Sciatic nerve (tissue), 2 donors: ENCODE results near the gene KDM4B. TPM values are rescaled to one million over a fixed set of nuclear protein-coding genes. Genes with fewer than 3 reads are reported as not detected.

Experiments
- ATAC-seq: fragments of 200-7000 bp; cut with Tn5 transposase; one replicate; pipeline ENCODE4 v1.9.1; 2020; ENCODE audit warnings: mild to moderate bottlenecking, moderate library complexity
- DNase-seq: peaks from one replicate; pipeline ENCODE4 v3.0.0-alpha.2; 2020; ENCODE audit warnings: low spot score
- intact Hi-C: fragments of 100-400 bp; cut with DNase I; formaldehyde crosslinking; loops from one replicate; pipeline ENCODE4 v1.14.2; 2022
- total RNA-seq: library from RNA; stranded (reverse); fragmentation: NEBNext Ultra II Directional; extraction: Animal tissue kit (Norgen Biotek cat#: 25700); gene quantifications from one replicate; pipeline ENCODE4 v1.2.1, GENCODE V29; 2021
- donor health status: DM: no; HTN: no; CAD: no.
- donor health status: DM: no; HTN: no; CAD: no.

The KDM4B gene
- total RNA-seq, 1 donor from 2014 or later, result 60.1 TPM

- intact Hi-C loops, result no loop called here
- DNase-seq (no peak), ATAC-seq (peak; percentile 40)
Measured at GRCh38 chr19:5091018-5091683, 122.2 kb downstream of the KDM4B start.

DNA sequence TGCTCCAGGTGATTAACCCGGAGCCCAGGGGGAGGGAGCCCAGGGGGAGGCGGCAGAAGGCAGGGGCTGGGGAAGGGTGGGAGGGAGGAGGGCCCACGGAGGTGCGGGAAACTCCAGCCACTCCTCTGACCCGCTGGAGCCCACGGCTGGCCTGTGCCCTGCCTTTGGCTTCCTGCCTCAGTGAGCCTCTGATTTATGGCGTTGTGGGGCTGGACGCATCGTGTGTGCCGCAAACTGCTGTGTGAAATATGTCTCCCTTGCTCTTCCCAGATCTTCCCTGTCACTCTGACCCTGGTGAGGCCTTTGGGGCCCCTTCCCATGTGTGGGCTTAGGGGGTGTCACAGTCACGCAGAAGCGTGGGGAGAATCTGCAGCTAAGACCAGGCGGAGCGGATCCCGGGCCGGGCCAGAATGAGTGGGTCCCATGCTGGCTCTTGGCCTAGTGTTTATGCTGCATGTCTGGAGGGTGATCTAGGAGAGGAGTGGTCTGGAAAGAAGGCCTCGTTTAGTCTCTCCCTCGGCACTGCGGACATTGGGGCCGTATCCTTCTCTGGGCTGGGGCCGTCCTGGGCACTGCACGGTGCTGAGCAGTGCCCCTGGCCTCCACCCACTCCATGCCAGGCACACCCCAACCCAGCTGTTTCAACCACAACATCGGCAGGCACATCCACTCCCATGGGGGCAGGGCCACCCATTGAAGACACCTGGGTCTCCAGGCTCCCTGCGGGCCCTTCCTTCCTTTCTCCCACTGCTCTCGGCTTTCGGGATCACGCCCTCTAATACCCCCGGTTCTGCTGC, 123.0 kb downstream of the KDM4B start:
- DNase-seq, result no peak
- intact Hi-C loops, result no loop called here
- ATAC-seq, result peak; percentile 70

DNA sequence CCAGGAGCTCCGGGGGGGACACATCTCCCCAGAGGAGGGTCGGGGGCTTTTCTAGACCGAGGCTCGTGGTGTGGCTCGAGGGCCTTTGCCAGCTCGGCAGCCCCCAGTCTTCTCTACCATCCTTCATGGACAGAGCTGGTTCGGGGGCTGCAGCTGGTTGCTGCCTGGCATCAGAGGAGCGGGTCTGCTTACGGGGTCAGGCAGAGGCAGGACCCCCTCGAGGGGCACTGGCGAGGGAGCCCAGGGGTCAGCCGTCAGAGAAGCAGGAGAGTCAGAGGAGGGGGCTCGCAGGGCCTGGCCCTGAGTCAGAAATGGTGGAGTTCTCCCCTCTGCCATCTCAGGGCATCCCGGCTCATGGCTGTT, 123.5 kb downstream of the KDM4B start:
- intact Hi-C loops, result no loop called here
- ATAC-seq (no peak), DNase-seq (no peak)

DNA sequence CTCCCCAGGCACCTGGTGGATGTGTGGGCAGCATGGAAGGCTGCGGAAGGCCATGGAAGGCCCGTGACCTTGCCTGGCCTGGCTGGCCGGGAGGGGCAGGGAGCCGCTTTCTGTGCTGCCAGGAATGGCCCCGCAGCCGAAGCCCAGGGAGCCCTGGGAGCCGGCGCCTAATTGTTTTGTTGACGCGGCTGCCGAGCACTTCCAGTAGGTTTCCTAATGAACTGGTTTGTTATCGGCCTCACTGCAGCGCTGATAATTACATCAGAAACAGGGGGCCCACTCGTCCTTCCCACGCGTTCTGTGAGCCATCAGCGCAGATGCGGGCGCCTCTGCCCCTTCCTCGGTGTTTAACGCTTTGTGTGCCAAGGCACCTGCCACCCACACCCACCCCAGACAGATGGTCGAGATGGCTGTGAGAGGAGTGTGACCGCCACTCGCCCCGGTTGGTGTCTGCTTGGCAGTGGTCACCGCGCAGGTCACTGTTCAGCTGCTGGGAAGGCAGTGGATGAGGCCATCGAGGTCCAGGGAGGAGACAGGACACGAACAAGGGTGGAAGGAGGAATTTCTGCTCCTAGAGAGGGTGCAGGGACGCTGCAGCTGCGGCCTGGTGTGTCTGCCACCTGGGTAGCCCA, 124.5 kb downstream of the KDM4B start:
- ATAC-seq, result peak; percentile 44
- intact Hi-C loops, result no loop called here
- DNase-seq, result no peak

- DNase-seq (no peak), ATAC-seq (no peak)
- intact Hi-C loops, result no loop called here
Measured at GRCh38 chr19:5093948-5094718, 125.2 kb downstream of the KDM4B start.

- DNase-seq, result no peak
- ATAC-seq, result no peak
- intact Hi-C loops, result no loop called here
Measured at GRCh38 chr19:5094768-5095567, 126.1 kb downstream of the KDM4B start.

DNA sequence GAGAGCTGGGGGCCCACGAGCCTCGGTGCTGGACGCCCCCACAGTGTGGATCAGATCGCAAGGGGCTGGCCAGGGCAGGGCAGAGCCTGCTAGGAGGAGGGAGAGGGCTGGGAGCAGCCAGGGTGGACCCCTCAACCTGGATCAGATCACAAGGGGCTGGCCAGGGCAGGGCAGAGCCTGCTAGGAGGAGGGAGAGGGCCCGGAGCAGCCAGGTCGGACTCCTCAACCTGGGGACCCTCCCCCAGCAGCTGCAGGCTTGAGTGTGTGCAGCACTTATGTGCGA, 126.6 kb downstream of the KDM4B start:
- ATAC-seq (no peak), DNase-seq (no peak)
- intact Hi-C loops, result no loop called here

GRCh38 chr19:5096536-5096935, 127.6 kb downstream of the KDM4B start:
- intact Hi-C loops, result no loop called here
- no peak for ATAC-seq
- DNase-seq, result no peak

DNA sequence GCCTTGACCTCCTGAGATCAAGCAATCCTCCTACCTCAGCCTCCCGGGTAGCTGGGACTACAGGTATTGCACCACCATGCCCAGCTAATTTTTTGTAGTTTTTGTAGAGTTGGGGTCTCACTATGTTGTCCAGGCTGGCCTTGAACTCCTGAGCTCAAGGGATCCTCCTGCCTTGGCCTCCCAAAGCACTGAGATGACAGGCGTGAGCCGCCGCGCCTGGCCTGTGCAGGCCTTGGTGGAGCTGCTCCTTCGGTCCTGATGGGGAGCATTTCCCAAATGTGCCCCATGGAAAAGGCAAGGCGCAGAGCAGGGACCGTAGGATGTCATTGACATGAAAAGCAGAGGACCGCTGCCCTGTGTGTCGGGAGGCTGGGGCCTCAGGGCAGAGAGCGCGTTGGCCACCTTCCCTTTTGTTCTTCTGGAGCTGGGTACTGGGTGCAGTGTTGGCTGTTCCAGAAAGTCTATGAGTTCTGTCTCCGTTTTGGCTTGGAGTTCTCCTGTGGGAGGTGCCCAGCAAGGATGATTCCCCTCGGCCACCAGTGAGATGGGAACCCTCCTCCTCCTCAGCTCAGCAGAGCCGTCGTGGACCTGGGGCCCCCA, 128.5 kb downstream of the KDM4B start:
- no peak for ATAC-seq
- intact Hi-C loops, result no loop called here
- no peak for DNase-seq

GRCh38 chr19:5097959-5098623, 129.2 kb downstream of the KDM4B start:
- DNase-seq (no peak), ATAC-seq (no peak)
- intact Hi-C loops, result no loop called here

DNA sequence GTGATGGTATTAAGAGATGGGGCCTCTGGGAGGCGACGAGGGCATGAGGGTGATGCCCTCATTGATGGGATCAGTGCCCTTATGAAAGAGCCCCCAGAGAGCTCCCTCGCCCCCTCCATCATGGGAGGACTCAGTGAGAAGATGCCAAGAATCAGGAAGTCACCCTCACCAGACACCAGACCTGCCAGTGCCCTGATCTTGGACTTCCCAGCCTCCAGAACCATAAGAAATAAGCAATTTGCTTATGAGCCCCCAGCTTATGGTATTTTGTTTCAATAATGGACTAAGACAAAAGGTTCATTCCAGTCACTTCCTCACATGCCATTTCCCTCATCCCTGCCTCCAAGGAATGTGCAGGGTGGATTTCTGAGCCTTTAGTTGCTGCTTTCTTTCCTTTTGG, 129.7 kb downstream of the KDM4B start:
- ATAC-seq (no peak), DNase-seq (no peak)
- intact Hi-C loops, result no loop called here

DNA sequence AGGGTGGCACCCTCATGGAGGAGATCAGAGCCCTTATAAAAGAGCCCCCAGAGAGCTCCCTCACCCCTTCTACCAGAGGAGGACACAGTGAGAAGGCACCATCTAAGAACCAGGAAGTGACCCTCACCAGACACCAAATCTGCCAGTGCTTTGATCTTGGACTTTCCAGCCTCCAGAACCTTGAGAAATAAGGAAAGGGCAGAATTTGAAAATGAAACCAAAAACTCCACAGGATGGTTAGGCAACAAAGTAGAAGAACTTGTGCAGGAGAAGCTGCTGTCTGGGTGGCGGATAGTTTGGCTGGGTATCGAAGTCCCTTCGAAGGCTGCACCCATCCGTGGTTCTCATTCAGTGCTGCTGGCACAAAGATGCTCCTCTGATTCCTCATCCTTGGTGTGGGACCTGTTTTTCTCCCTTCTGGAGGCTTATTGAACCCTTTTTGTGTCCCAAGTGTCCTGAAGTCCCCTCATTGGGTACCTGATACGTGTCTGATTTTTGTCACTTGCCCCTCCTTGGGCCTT, 130.8 kb downstream of the KDM4B start:
- no peak for DNase-seq
- intact Hi-C loops, result loop anchor here (1.0 to 5.0 kb wide), 2 partner anchors 27 to 1303 kb away; no protein-coding TSS in a partner anchor
- ATAC-seq, result no peak

- ATAC-seq (no peak), DNase-seq (no peak)
- intact Hi-C loops, result loop anchor here (5.0 kb wide), 1 partner anchor 1300 kb away; no protein-coding TSS in a partner anchor
Measured at GRCh38 chr19:5101871-5102270, 133.0 kb downstream of the KDM4B start.

GRCh38 chr19:5102520-5102919, 133.6 kb downstream of the KDM4B start:
- intact Hi-C loops, result loop anchor here (5.0 kb wide), 1 partner anchor 1300 kb away; no protein-coding TSS in a partner anchor
- DNase-seq (no peak), ATAC-seq (peak; percentile 47)

- DNase-seq (peak; percentile 76), ATAC-seq (peak; percentile 64)
- intact Hi-C loops, result loop anchor here (5.0 kb wide), 1 partner anchor 1299 kb away; no protein-coding TSS in a partner anchor
Measured at GRCh38 chr19:5103061-5103701, 134.3 kb downstream of the KDM4B start.

DNA sequence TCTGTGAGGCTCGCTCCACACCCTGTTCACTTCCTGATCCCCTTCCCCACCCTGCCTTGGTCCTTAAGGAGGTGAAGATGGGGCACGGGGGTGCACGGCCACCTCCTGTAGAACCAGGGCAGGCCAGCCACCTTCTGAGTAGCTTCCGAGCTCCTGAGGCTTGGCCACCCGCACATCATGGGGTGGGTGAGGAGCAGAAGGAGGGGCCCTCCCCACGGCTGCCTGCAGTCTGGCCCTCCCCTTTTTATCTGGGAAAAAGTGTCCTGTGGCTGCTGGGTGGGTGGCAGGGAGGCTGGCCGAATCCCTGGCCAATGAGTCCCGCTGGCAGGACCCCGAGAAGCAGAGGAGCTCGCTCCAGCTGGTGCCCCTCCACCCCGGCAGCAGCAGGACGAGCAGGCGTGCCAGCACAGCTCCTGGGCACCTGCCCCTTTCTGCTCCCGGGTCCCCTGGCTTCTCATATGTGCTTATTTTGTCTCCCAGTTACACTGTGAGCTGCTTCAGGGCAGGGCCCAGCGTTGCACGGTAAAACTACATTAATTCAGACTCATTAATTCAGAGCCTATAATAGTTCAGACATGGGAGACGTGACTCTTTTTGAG, 135.0 kb downstream of the KDM4B start:
- ATAC-seq, result peak; percentile 30

More for the DNA sequence above, 135.0 kb downstream of the KDM4B start:
- intact Hi-C loops, result loop anchor here (5.0 kb wide), 1 partner anchor 1298 kb away; no protein-coding TSS in a partner anchor
- DNase-seq, result no peak
